ENCODE data around the gene ANKRD31.
"Not testable (repeated sequence)": the region's sequence is repeated elsewhere in the genome, so short reads cannot be mapped to it uniquely, and the experiment has no call there.

ANKRD31 gene, protein sequence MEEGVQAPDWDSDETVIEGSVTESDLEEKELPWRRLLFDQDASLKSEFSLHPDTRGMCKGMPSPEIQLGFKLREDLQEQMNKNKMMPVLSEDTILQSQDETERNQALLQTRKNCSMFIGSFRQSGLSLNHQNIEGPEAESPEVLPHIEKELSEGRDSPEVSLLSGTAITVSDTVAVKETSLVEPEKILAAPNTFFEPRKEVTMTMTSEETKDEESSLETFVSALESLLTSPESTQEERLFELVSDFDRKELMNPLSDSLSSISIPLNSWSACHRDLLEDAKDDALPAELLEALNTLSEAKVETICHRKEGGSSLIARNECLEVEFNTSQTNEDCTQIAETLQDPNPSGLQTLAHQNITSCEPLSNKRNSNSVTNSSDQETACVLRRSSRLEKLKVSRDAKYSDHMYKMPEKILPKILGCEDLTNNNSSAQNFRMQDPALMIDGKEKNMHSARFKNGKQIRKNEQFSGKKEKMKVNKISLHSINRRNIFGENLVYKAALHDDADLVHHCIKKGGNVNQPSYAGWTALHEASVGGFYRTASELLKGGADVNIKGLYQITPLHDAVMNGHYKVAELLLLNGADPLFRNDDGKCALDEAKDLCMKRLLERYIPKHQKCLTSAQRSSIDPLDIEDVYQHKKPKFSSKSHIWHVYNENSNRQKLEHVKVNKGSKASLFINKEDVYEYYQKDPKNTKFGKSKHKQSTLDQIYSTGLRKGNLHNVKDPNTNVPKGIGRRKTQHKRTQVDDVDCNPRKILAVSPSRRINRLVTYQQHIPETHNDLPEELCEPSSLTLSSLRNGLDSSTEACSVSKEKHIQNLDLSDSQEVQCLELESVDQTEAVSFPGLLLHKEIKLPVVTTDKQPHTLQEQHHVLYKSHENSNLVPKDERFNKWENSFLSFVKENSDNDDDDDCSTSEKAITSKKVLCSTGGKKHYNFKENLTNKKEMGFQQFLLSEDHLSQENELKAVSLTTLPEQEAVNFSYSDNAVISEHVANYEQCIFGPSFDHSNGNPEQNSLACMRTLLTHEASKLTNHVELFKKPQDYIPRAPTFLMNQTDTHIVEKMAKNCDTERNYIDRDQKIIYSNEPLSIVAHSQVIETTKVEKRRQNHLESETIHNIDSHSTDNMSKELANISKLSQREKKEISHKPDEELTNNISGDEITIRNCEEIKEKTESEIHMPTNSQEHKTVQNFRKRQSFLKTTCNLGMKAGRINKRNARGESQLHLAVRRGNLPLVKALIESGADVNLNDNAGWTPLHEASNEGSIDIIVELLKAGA (N-terminal part only)

DNA sequence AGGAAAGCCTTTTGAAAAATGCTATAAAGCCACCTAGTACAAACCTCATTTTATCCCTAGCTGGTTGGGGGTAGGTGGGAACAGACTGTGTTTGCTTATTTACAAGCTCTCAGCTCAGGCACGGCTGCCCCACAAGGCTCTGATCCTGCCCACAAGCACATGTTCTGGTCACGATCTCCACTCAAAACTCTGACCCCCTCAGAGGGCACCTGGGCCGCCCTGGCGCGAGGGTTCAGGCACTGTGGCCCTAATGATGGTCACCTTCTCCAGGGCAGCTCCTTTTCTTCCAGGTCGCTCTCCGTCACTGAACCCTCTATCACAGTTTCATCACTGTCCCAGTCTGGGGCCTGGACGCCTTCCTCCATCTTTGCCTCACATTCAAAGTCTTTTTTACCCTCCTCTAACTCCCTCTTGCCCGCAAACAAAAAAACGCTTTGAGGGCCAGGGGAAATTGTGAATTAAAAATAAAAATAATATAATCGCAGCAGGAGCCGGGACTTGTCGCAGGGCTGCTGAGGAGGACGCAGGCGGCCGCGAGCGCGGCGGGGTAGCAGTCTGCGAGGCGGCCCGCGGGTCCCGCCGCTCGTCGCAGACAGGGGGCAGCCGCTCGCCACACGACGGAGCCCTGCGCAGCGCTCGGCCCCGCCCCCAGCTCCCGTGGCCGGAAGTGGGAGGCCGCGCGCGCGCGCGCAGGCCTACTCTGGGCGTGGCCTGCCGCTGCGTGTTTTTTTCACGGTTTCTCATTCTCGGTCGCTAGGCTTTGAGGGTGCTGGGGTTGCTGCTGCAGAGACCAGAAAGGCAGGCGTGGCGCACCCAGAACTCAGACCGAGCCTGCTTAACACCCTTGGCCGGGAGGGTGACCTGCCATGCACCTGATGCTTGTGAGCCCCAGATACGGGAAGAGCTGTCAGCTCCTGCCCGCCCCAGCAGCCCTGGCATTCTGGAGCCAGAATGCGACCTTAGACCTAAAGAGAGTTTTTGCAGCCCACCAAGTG lies at the start of gene ANKRD31:
Gene ANKRD31, minus strand, starts transcription at position 557 of the 995 bp plus-strand sequence. Its CDS starts 192 bp downstream, at position 365.
- DNase-seq (ENCODE audit: low spot score): peak; percentile 91

DNA sequence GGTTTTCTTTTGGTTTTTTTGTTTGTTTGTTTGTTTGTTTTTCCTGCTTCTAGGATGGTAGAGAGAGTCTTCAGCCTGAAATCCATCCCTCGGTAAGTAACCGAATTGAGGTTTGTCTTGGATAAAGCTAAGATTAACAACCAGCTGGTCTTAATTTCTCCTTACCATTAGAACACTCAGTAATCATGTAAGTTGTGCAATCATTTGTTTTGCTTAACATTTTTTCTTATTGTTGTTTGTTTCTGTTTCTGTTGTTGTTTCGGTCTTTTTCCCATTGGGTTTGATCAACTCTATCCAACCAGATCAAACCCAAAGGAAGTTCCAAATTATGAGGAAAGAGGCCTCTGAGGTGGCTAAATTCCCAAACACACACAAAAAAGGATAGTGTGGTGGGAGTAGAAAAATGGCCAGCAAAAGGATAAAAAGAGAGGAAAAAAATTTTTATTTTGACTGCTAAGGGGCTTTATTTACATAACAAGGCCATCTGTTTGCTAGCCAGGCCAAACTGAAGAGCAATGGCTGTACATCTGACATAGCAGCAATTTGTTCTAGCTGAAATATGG lies 49.6 kb upstream of the ANKRD31 start:
- DNase-seq (ENCODE audit: low spot score): no peak

DNA sequence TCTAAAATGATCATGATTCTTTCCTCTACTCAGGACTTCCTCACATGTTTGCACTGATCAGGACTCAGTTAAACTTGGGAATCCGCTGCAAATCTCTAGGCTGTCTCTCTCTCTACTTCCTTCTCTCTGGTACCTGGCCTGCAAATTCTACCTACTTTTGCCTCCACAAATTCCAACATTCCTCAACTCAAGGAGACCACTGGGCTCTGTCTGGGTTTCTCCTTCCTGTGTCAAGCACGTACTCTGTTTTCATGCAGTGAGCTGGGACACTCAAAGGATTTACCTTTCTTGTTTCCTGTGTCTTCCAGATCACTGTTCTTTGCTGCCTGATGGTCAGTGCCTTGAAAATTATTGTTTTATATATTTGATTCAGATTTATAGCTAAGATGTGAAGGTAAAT lies 45.9 kb upstream of the ANKRD31 start:
- no peak for DNase-seq (ENCODE audit: low spot score)

DNA sequence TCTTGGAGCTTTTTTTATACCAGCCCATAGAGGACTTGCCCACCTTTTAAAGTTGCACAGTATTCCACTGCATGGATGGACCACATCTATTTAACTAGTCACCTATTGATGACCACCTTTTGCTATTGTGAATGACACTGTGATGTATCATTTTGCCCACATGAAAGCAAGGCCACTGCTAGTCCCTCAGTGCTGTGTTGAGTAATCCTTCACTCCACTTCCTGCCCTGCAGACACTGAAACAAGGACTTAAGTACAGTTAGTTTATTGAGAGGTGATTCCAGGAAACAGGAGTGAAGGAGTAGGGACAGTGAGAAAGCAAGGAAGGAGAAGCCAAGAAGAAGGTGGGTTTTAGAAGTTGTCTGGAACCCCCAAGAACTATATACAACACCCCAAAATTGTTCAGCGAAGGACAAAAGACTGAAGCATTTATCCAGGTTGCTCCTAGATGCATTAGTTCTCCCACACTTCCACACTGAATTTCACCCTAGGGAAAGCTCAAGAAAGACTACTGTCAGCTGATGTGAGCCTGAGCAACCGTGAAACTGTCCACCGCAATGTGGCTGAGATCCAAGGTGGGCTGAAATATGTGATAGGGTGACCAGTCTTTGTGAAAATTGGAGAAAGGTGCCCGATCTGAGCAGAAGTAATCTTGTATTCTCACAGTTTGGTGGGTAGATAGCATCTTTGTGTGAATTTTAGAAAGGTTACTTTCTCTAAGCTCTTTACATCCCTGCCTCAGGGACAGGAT lies 45.2 kb upstream of the ANKRD31 start:
- no peak for DNase-seq (ENCODE audit: low spot score)

DNA sequence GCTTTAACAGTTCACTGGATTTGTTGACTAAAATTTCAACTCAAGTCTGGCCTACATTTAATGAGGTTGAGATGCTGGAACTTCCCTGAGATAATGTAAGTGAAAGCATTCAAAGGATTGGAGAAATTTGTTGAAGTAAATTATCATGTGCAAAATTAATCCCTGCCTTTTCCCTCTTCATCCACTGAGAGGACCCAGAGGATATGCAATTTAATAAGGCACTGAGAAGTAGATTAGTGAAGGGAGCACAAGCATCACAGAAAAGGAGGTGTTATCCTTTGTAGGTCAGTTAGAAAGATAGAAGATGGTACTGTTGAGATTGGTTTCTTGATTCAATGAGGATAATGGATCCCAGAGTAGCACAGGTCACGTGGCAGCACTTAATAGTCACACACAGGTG lies 42.6 kb upstream of the ANKRD31 start:
- no peak for DNase-seq (ENCODE audit: low spot score)

DNA sequence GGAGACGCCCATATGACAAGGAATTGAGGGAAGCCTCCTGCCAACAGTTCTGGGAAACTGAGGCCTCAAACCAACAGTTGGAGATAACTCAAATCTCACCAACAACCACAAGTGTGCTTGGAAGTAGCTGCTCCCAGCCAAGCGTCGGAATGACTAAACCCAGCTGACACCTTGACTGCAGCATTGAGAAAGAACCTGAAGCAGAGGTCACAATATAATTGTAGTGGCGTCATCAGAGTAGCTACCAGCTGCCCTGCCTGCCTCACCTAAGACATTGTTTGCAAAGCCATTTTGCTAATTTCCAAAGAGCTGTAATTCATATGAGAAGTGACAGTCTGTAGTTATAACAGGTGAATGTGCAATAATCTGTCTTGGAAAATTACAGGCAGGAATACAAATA lies 40.8 kb upstream of the ANKRD31 start:
- no peak for DNase-seq (ENCODE audit: low spot score)

DNA sequence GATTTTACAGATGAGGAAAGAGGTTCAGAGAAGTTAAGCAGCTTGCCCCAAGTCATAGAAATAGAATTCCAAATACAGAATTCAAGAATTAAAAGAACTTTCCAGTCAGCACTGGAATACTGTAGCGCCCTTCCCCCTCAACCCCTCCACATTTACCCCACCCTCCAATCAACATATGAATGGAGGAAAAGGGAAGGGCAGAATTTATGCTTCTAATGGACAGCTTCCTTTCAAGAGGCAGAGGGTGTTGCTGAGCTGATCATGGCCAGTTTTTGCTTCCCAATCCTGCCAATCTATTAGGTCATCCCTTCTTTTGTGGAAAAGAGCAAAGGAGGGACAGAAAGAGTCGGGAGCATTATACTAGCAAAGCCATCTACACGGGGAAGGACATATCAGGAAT lies 39.1 kb upstream of the ANKRD31 start:
- no peak for DNase-seq (ENCODE audit: low spot score)

DNA sequence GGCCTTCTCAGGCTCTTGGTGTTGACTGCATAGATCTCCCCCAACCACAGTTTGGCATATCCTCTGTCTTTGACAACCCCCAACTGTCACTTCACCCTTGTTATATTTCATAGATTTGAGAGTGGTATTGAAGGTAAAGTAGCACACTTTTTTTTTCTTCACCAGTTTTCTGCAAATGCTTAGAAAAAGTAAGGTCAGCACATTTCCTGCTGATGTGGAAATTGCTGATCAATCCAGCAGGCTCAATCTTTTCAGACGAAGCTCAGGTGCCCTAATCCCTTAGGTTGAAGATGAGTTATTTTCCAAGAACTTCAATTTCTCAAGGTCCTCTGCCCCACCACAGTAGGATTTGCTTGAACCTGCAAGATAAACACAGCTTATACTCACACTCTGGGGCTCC lies 38.5 kb upstream of the ANKRD31 start:
- DNase-seq (ENCODE audit: low spot score): no peak

DNA sequence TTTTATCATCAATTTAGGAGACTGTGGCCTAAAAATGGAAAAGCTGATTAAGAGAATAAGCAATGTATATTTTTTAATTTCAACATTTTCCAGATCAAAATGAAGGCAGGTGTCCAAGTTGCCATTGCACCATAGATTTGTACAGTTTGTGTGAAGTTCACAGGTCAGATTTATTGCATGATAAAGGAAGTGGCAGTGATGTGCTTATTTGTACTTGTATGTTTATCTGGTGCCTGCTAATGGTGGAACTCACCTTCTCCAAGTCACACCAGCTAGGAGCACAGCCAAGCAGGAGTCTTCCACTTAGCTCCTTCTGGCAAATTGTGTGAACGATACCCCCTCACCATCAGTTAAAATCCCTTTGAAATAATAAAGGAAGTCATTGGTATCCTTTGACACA lies 37.8 kb upstream of the ANKRD31 start:
- no peak for DNase-seq (ENCODE audit: low spot score)

DNA sequence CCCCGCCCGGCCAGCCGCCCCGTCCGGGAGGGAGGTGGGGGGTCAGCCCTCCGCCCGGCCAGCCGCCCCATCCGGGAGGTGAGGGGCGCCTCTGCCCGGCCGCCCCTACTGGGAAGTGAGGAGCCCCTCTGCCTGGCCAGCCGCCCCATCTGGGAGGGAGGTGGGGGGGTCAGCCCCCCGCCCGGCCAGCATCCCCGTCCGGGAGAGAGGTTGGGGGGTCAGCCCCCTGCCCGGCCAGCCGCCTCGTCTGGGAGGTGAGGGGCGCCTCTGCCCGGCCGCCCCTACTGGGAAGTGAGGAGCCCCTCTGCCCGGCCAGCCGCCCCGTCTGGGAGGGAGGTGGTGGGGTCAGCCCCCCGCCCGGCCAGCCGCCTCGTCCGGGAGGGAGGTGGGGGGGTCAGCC lies 33.9 kb upstream of the ANKRD31 start:
- DNase-seq (ENCODE audit: low spot score): not testable (repeated sequence)

DNA sequence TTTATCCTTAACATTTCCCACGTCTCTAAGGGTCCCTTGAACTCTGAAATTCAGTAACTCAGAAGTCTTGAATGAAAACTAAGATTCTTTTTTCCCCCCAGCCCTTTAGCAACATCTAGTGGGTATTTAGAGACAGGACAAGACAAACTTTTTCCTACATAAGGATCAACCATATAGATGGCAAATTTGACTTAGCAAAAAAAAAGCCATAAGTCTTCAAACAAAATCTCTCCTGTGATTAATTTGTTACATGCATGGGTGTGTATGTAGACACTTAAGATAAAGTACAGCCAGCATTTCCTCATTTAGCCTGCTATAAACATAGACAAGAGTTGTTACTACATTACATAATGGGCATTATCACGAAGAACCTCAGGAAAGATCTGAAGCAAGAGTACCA lies 29.1 kb upstream of the ANKRD31 start:
- no peak for DNase-seq (ENCODE audit: low spot score)

DNA sequence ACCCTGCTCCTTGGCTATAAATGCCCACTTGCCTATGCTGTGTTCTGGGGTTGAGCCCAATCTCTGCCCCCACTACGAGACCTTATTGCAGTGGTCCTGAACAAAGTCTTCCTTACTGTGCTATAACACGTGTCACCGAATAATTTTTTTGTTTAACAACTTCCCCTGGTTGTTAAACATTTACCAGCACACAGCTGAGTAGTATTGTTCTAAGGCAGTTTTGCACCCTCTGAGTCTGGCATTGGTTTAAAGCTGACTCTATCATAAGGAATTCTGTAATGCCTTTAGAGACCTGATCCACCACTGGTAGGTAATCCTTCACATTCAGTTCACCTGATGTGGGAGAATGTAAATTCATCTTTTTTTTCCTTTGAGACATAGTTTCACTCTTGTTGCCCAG lies 25.6 kb upstream of the ANKRD31 start:
- DNase-seq (ENCODE audit: low spot score): no peak

DNA sequence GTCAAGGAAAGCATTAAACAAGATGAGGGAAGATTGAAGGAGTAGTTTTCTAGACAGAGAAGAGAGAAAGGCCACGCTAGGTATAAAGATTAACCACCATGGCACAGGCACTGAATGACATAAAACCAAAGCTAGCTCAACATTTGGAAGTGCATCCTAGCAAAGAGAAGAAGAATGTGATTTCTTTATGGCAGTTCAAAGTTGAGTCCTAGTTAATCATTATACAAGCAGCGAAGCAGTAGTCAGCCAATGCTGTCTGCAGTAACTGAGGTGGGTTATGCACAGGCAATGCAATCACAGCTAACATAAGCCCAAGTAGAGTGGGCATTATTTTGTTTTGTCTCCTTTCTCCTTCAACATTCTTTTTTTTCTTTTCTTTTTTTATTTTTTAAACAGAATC lies 24.0 kb upstream of the ANKRD31 start:
- DNase-seq (ENCODE audit: low spot score): no peak

DNA sequence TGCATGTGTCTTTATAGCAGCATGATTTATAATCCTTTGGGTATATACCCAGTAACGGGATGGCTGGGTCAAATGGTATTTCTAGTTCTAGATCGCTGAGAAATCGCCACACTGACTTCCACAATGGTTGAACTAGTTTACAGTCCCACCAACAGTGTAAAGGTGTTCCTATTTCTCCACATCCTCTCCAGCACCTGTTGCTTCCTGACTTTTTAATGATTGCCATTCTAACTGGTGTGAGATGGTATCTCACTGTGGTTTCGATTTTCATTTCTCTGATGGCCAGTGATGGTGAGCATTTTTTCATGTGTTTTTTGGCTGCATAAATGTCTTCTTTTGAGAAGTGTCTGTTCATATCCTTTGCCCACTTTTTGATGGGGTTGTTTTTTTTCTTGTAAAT lies 13.8 kb upstream of the ANKRD31 start:
- DNase-seq (ENCODE audit: low spot score): not testable (repeated sequence)

DNA sequence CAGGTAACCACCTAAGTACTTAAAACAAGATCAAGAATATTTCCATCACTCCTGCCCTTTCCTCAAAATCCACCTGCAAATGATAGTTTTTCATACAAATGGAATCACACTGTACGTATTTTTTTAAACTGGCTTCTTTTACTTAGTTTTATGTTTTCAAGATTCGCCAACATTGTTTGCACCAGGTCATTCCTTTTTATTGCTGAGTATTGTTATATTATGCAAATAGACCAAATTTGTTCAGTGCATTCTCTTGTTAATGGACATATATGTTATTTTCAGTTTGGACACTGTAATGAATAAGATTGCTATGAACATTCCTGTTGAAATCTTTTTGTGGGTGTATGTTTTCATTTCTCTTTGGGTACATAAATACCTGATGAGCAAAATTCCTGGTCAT lies 8.3 kb upstream of the ANKRD31 start:
- no peak for DNase-seq (ENCODE audit: low spot score)

DNA sequence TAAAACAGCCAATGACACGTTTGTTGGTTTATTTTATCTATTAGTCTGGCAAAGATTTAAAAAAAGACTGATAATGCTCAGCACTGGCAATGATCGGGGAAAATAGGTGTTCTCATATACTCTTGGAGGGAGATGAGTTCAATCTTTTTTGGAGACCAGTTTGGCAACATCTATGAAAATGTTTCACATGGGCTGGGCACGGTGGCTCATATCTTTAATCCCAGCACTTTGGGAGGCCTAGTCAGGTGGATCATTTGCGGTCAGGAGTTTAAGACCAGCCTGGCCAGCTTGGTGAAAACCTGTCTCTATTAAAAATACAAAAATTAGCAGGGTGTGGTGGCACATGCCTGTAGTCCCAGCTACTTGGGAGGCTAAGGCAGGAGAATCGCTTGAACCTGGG lies 6.8 kb upstream of the ANKRD31 start:
- no peak for DNase-seq (ENCODE audit: low spot score)

DNA sequence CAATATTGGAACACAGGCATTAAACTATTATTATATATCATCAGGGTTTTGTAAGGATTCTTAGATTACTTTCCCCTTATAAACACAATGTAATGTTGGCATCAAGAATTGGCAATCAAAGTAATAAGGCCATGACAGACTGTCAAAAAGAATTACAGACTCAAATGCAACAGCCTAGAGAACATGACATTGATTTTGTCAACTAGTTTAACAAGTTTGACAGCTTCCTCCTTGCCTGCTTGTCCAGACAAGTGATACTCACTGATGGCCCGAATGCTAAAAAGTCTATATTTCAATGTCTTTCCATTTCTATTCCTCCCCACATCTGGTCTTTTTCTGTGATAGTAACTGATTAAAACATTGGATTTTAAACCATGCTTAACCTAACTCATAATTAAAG lies 6.4 kb upstream of the ANKRD31 start:
- no peak for DNase-seq (ENCODE audit: low spot score)

DNA sequence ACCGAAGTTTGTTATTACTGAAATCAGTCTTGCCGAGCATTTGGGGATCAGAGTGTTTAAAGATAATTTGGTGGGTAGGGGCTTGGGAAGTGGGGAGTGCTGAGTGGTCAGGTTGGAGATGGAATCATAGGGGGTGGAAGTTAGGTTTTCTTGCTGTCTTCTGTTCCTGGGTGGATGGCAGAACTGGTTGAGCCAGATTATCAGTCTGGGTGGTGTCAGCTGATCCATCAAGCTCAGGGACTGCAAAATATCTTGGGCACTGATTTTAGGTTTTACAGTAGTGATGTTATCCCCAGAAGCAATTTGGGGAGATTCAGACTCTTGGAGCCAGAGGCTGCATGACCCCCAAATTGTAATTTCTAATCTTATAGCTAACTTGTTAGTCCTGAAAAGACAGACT lies 5.4 kb upstream of the ANKRD31 start:
- no peak for DNase-seq (ENCODE audit: low spot score)

DNA sequence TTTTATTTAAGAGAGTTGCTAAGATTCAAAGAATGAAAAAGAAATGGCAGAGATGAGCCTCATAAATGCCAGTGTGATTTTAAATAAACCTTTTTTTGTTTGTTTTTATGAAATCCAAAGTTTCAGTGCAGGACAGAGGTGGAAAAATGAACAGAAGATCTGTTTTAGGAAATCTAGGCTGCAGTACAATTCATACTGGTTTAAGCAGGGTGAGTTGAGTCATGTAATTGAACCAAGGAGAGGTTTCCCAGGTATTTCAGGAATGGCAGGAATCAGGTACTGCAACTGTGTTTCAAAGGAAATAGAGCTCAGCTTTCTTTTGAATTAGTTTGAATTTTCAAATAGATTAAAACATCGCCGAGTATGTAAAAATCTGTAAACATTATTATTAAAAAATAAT lies 3.0 kb upstream of the ANKRD31 start:
- DNase-seq (ENCODE audit: low spot score): no peak

DNA sequence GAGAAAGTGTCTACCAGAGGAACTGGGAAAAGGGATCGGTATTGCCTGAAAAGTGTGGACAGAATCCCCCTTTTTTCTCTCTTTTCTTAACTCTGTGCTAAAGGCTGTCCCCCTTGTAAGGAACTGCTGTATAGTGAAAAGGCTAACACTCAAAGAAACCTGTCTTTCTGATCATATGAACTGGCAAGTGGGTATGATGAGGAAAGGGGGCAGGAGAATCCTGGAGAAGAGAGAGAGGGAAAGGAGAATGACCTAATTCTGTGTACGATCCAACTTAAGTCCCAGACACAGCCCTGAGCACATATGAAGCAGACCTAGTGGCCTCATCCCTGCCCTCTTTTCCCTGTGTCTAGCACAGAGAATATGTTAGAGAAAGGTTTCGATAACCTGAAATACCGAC lies 967 bp downstream of the ANKRD31 start:
- DNase-seq (ENCODE audit: low spot score): no peak

Data from hematopoietic multipotent progenitor cell treated with erythropoietin and hydrocortisone succinate and interleukin-3 and kit ligand, for 15 days (in vitro differentiated cells).